HG03175 (cell line): ENCODE results near the gene KLHDC8A.
"Not testable (repeated sequence)": the region's sequence is repeated elsewhere in the genome, so short reads cannot be mapped to it uniquely, and the experiment has no call there.

Experiments
- ATAC-seq: cut with Tn5 transposase; IDR thresholded peaks from one replicate; pipeline ENCODE4 v1.9.1; 2021; ENCODE audit warnings: mild to moderate bottlenecking, moderate library complexity; ENCODE audit not compliant: unreplicated experiment

KLHDC8A gene

GRCh38 chr1:205356440-205357139 is at the start of gene KLHDC8A:
Gene KLHDC8A, minus strand, starts transcription at chr1:205356922. Its CDS starts 13,318 bp downstream, at chr1:205343604.
- no peak for ATAC-seq

- not testable (repeated sequence) for ATAC-seq
Observed at GRCh38 chr1:205406252-205406651, 49.5 kb upstream of the KLHDC8A start.

GRCh38 chr1:205404484-205404883 is 47.8 kb upstream of the KLHDC8A start:
- ATAC-seq, result not testable (repeated sequence)

GRCh38 chr1:205398586-205398985 is 41.9 kb upstream of the KLHDC8A start:
- ATAC-seq, result no peak

- ATAC-seq, result no peak
Observed at GRCh38 chr1:205396967-205397616, 40.4 kb upstream of the KLHDC8A start.

GRCh38 chr1:205395616-205396015 is 38.9 kb upstream of the KLHDC8A start:
- ATAC-seq, result no peak

- no peak for ATAC-seq
Observed at GRCh38 chr1:205392650-205393049, 35.9 kb upstream of the KLHDC8A start.

GRCh38 chr1:205391386-205391785 is 34.7 kb upstream of the KLHDC8A start:
- no peak for ATAC-seq

- no peak for ATAC-seq
Observed at GRCh38 chr1:205387845-205388244, 31.1 kb upstream of the KLHDC8A start.

GRCh38 chr1:205382990-205383389 is 26.3 kb upstream of the KLHDC8A start:
- ATAC-seq, result not testable (repeated sequence)

GRCh38 chr1:205382561-205382960 is 25.8 kb upstream of the KLHDC8A start:
- ATAC-seq, result no peak

GRCh38 chr1:205381305-205381704 is 24.6 kb upstream of the KLHDC8A start:
- ATAC-seq, result no peak

GRCh38 chr1:205380882-205381281 is 24.2 kb upstream of the KLHDC8A start:
- ATAC-seq, result no peak

GRCh38 chr1:205379056-205379455 is 22.3 kb upstream of the KLHDC8A start:
- ATAC-seq, result no peak

GRCh38 chr1:205377355-205377754 is 20.6 kb upstream of the KLHDC8A start:
- no peak for ATAC-seq

- ATAC-seq, result no peak
Observed at GRCh38 chr1:205376739-205377138, 20.0 kb upstream of the KLHDC8A start.

GRCh38 chr1:205375835-205376545 is 19.3 kb upstream of the KLHDC8A start:
- no peak for ATAC-seq

GRCh38 chr1:205374210-205375078 is 17.7 kb upstream of the KLHDC8A start:
- no peak for ATAC-seq

- ATAC-seq, result no peak
Observed at GRCh38 chr1:205373798-205374175, 17.1 kb upstream of the KLHDC8A start.

GRCh38 chr1:205373022-205373797 is 16.5 kb upstream of the KLHDC8A start:
- no peak for ATAC-seq
